Measurements from ENCODE around the gene DLG2.
A peak's percentile ranks its signal among the peaks of the same experiment; 100 is the strongest.

The DLG2 gene

GRCh38 chr11:83922318-83922717 lies 1704.8 kb downstream of the DLG2 start:
- H3K27ac ChIP-seq = no peak overlapping the region
- TF ChIP-seq ZFX (IDR thresholded peaks at IDR 0.05; ENCODE audit: borderline replicate concordance) (no peak), CTCF (IDR thresholded peaks at IDR 0.05) (no peak)

DNA sequence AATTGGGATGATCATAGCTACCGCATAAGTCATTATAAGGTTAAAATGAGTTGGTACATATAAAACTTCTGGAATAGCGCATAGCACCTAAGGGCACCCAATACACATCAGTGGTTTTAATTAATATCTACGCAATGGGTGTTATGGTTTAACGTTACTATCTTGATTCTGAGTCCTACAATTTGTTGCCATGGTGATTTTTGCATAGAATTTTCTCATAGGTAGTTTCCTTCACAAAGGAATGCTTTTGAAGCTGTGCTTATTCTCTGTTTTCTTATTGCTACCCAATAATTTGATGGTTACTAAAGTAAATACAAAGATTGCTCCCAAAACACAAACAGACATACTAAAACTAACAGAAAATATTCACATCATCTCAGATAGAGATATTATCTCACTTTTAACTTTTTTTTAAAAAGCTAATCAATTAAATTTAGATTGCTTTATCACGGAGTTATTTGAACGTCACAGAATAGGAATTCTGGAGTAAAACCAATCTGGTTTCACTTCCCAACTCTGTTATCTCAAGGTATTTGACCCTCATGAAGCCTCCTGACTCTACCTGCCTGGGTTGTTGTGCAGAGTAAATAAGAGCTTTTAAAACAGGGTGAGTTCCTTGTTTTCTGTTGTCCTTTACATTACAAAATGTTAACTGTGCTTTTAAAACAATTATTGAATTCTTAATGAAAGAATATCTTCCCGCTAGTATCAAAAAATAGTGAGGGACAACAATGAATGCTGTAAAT lies 1705.5 kb downstream of the DLG2 start:
- no peak overlapping the region for H3K27ac ChIP-seq
- no peak for TF ChIP-seq ZFX (IDR thresholded peaks at IDR 0.05; ENCODE audit: borderline replicate concordance)
- no peak for TF ChIP-seq CTCF (IDR thresholded peaks at IDR 0.05)

DNA sequence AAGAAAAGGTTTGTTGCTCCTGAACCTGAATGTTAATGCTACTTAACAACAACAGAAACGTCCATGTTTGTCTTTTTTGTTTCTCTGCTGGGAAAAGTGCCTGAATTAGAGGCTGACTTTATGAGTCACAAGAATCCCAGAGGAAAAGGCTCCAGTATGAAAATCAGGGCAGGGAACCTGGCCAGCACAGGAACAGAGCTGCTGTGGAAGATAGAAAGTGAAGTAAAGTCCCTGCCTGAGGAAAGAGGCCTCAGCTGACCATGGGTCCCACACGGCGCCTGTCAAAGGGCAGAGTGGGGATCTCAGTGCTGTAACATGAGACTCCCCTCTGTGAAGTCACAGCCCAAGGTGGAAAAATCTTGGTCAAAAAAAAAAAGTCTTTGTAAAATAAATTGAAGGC lies 1708.7 kb downstream of the DLG2 start:
- TF ChIP-seq CTCF (IDR thresholded peaks at IDR 0.05) = no peak
- TF ChIP-seq ZFX (IDR thresholded peaks at IDR 0.05; ENCODE audit: borderline replicate concordance) = no peak
- H3K27ac ChIP-seq = no peak overlapping the region

DNA sequence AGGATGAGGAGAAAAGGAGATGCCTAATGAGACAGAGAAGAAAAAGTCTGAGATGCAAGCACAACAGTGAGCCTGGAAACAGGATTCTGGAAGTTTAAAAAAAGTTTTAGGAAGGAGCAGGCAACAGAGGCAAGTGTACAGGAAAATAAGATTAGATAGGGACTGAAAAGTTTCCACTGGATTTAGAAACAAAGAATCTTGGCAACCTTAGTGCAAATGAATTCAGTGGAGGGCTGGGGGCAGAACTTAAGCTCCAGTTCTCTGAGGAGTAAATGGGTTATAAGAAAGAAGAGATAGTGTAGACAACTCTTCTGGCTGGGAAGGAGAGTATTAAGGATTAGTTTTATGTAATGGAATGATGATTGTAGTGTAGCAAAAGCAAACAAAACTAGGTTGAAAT lies 1712.1 kb downstream of the DLG2 start:
- TF ChIP-seq CTCF (IDR thresholded peaks at IDR 0.05) (no peak), ZFX (IDR thresholded peaks at IDR 0.05; ENCODE audit: borderline replicate concordance) (no peak)
- no peak overlapping the region for H3K27ac ChIP-seq

DNA sequence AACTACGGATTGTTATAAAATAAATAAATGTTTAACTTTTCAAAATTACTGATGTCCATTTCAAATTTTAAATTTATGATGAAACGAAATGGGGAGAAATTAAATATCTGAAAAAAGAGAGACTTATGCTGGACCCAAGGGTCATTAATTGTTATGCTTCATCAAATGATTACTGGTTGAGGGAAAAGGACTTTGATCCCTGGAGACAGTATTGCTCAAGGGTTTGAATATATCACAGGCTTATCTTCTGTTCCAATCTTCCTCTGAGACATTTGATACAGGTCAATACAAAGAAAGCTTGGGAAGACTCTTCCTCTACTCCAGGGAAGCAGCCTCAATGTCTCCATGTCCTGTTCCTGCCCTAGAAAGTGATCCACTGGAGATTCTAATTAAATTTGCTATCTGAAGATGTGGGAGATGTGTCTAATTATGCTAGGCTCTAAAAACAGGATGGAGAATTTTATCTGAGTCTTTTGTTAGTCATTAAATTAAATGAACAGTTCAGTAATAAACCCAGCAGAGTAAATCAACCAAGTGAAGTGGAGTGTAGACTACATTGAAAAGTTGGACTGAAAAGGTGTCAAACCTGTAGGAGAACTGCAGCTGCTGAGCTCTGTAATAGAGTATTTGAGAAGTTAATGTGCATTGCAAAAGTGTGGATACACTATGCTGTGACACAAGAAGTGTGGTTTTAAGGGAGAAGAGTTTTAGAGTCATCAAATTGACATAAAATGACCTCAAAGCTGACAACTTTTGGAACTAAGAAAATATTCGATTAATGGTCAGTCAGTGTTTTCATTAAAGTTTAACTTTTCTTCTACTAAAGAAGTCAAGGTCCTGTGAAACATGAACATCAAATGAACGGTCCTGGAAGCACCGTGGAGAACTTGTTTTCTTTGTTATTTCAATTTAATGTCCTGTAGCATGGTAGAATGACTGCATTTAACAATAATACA lies 1717.3 kb downstream of the DLG2 start:
- TF ChIP-seq ZFX (IDR thresholded peaks at IDR 0.05; ENCODE audit: borderline replicate concordance) = no peak
- no peak for TF ChIP-seq CTCF (IDR thresholded peaks at IDR 0.05)

GRCh38 chr11:83908298-83908856 lies 1718.8 kb downstream of the DLG2 start:
- H3K27ac ChIP-seq = no peak overlapping the region
- TF ChIP-seq ZFX (IDR thresholded peaks at IDR 0.05; ENCODE audit: borderline replicate concordance) (no peak), CTCF (IDR thresholded peaks at IDR 0.05) (no peak)

More for the DNA sequence above, 1717.3 kb downstream of the DLG2 start:
- peak overlapping the region; percentile 24; the same call in 1 of the 2 replicates for H3K27ac ChIP-seq

All from 22Rv1 (cell line).